ENCODE results near the gene YJU2. TPM values are rescaled to one million over a fixed set of nuclear protein-coding genes. Genes with fewer than 3 reads are reported as not detected.

Gene YJU2
- total and polyA plus RNA-seq, 2 experiments from 2014 or later: 28.8 to 33.4 TPM

DNA sequence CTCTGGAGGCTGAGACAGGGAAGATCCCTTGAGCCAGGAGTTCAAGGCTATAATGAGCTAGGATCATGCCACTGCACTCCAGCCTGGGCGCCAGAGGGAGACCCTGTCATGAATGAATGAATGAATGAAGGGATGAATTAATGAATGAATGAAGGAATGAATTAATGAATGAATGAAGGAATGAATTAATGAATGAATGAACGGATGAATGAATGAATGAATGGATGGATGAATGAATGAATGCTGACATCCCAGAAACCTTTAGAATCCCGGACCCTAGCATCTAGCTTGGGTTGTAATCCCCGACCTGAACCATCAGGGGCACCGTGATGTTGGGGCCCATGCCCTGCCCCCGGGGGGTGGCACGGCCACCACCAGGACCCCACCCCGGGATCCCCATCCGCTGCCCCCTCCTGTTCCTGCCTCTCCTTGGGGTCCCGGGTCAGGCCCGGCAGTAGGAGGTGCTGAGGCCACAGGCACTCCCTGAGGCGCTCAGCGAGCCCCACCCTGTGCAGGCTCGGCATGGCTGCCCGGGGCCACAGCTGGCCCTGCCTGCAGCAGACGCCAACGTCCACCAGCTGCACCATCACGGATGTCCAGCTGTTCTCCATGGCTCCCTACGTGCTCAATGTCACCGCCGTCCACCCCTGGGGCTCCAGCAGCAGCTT, 14.1 kb upstream of the YJU2 start:
- H3K27me3 ChIP-seq (ENCODE audit: insufficient read depth): no peaks in the 10 kb centered on the region
- no peaks in the 10 kb centered on the region for H3K79me2 ChIP-seq (replicated peaks; ENCODE audit: insufficient read depth)
- H3K27me3 Mint-ChIP-seq (ENCODE audit: insufficient read depth, low read depth, poor library complexity): peaks cover 6% of the 10 kb centered on the region
- ATAC-seq (peak; percentile 27), DNase-seq (ENCODE audit: low spot score) (no peak)
- H3K27ac Mint-ChIP-seq: no peak overlapping the region
- 0 out of 2 replicates have a peak, but pooled peaks cover 3% of the 10 kb centered on the region for H3F3A ChIP-seq (replicated peaks; ENCODE audit: low read depth)
- no peaks in the 10 kb centered on the region for H4K20me1 ChIP-seq (replicated peaks; ENCODE audit: insufficient read depth)
- H3K9me2 ChIP-seq (ENCODE audit: insufficient read depth): no peaks in the 10 kb centered on the region
- no peak overlapping the region for H2AFZ ChIP-seq
- no peaks in the 10 kb centered on the region for H3K36me3 ChIP-seq (ENCODE audit: insufficient read depth)
- H3K4me3 ChIP-seq: no peak overlapping the region
- H3K27ac ChIP-seq (ENCODE audit: low read depth): no peak overlapping the region
- no peak overlapping the region for H3K4me3 Mint-ChIP-seq
- H3K4me1 Mint-ChIP-seq: no peaks in the 10 kb centered on the region
- TF ChIP-seq ZNF331 (CRISPR knock-in tag; IDR thresholded peaks at IDR 0.05; ENCODE audit: low read depth): no peak
- no peak for TF ChIP-seq STAT1 (IDR thresholded peaks at IDR 0.05; ENCODE audit: unreplicated experiment)
- no peaks in the 10 kb centered on the region for H3K9me3 Mint-ChIP-seq
- H3K4me1 ChIP-seq (ENCODE audit: insufficient read depth): no peaks in the 10 kb centered on the region; the same call in 1 of the 2 replicates
- no peaks in the 10 kb centered on the region for H3K36me3 Mint-ChIP-seq (ENCODE audit: low read depth)
- no peak overlapping the region for H3K4me2 ChIP-seq

DNA sequence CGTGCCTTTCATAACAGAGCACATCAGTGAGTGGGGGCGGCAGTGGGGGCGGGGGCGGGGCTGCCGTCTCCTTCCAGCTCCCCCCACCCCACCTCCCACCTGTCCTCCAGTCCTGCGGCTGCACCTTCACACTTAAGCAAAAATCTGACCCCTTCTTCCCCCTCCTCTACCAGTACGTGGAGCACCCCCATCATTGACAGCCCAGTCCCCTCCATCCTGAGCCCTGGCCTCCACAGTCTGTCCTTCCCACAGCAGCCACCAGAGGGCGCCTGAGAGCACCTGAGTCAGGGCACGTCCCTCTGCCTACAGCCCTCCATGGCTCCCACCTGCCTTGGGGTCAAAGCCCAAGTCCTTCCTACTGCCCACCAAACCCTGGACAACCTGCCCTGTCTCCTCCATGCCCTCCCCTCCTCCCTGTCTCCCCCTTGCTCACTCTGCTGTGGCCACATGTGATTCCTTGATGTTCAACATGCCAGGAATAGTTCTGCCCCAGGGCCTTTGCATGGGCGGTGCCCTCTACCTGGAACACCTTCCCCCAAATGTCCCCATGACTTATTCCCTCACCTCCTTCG, 13.5 kb upstream of the YJU2 start:
- H4K20me1 ChIP-seq (replicated peaks; ENCODE audit: insufficient read depth): no peaks in the 10 kb centered on the region
- H3K36me3 ChIP-seq (ENCODE audit: insufficient read depth): no peaks in the 10 kb centered on the region
- 0 out of 2 replicates have a peak, but pooled peaks have one; percentile 12 for TF ChIP-seq ZNF331 (CRISPR knock-in tag; IDR thresholded peaks at IDR 0.05; ENCODE audit: low read depth)
- TF ChIP-seq, protein P1, sequence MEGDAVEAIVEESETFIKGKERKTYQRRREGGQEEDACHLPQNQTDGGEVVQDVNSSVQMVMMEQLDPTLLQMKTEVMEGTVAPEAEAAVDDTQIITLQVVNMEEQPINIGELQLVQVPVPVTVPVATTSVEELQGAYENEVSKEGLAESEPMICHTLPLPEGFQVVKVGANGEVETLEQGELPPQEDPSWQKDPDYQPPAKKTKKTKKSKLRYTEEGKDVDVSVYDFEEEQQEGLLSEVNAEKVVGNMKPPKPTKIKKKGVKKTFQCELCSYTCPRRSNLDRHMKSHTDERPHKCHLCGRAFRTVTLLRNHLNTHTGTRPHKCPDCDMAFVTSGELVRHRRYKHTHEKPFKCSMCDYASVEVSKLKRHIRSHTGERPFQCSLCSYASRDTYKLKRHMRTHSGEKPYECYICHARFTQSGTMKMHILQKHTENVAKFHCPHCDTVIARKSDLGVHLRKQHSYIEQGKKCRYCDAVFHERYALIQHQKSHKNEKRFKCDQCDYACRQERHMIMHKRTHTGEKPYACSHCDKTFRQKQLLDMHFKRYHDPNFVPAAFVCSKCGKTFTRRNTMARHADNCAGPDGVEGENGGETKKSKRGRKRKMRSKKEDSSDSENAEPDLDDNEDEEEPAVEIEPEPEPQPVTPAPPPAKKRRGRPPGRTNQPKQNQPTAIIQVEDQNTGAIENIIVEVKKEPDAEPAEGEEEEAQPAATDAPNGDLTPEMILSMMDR (conservative IDR thresholded peaks at IDR 0.05; ENCODE audit: low read depth in 2 of 2): peak; percentile 90 to 93
- TF ChIP-seq, protein P2, sequence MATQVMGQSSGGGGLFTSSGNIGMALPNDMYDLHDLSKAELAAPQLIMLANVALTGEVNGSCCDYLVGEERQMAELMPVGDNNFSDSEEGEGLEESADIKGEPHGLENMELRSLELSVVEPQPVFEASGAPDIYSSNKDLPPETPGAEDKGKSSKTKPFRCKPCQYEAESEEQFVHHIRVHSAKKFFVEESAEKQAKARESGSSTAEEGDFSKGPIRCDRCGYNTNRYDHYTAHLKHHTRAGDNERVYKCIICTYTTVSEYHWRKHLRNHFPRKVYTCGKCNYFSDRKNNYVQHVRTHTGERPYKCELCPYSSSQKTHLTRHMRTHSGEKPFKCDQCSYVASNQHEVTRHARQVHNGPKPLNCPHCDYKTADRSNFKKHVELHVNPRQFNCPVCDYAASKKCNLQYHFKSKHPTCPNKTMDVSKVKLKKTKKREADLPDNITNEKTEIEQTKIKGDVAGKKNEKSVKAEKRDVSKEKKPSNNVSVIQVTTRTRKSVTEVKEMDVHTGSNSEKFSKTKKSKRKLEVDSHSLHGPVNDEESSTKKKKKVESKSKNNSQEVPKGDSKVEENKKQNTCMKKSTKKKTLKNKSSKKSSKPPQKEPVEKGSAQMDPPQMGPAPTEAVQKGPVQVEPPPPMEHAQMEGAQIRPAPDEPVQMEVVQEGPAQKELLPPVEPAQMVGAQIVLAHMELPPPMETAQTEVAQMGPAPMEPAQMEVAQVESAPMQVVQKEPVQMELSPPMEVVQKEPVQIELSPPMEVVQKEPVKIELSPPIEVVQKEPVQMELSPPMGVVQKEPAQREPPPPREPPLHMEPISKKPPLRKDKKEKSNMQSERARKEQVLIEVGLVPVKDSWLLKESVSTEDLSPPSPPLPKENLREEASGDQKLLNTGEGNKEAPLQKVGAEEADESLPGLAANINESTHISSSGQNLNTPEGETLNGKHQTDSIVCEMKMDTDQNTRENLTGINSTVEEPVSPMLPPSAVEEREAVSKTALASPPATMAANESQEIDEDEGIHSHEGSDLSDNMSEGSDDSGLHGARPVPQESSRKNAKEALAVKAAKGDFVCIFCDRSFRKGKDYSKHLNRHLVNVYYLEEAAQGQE (IDR thresholded peaks at IDR 0.05; ENCODE audit: unreplicated experiment): no peak
- ATAC-seq (peak; percentile 77), DNase-seq (ENCODE audit: low spot score) (peak; percentile 84)
- Mint-ChIP-seq H3K9me3 (no peaks in the 10 kb centered on the region), H3K4me3 (no peak overlapping the region), H3K27me3 (ENCODE audit: insufficient read depth, low read depth, poor library complexity) (peaks cover 10% of the 10 kb centered on the region), H3K27ac (no peak overlapping the region), H3K4me1 (no peaks in the 10 kb centered on the region), H3K36me3 (ENCODE audit: low read depth) (no peaks in the 10 kb centered on the region)
- no peak overlapping the region for H3K27ac ChIP-seq (ENCODE audit: low read depth)
- no peak overlapping the region for H3K4me2 ChIP-seq
- H3K4me1 ChIP-seq (ENCODE audit: insufficient read depth): no peaks in the 10 kb centered on the region; the same call in 1 of the 2 replicates
- H3K79me2 ChIP-seq (replicated peaks; ENCODE audit: insufficient read depth): no peaks in the 10 kb centered on the region
- H3K4me3 ChIP-seq: no peak overlapping the region
- no peaks in the 10 kb centered on the region for H3K27me3 ChIP-seq (ENCODE audit: insufficient read depth)
- no peaks in the 10 kb centered on the region for H3K9me2 ChIP-seq (ENCODE audit: insufficient read depth)
- H2AFZ ChIP-seq: no peak overlapping the region
- 0 out of 2 replicates have a peak, but pooled peaks cover 3% of the 10 kb centered on the region for H3F3A ChIP-seq (replicated peaks; ENCODE audit: low read depth)
